NCI-H226 (cell line): ENCODE results near the gene RANBP1.
"Not testable (repeated sequence)": the region's sequence is repeated elsewhere in the genome, so short reads cannot be mapped to it uniquely, and the experiment has no call there.

Source experiments
- DNase-seq: peaks from one replicate; pipeline ENCODE4 v3.0.0-alpha.2; 2015

Gene RANBP1

DNA sequence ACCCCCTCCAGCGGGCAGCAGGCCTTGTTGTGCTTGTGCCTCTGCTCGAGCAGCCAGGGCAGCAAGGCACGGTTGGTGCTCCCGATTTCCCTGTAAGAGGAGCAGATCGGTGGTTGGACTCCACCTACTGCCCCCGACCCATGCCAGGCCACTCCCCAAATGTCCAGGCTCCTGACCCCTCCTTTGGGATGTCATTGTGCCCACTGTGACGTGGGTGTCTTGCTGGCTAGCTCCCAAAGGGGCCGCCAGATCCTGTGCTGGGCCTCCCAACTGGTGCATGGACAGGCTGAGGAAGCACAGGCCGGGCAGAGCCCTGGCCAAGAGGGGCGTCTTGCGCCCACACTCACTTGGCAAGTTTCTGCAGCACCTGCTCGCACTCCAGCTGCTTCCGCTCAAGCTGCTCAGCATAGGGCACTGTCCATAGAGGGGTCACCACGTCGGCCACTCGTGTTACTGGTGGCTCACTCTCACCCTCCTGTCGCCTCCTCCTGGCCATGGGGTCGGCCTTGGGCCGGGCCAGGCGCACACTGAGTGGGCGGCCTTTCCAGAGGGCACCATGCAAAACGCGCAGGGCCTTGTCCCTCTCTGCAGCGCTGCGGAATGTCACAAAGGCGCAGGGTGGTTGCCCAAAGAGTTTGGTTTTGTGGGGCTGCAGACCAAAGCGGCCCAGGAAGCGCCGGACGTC is at the start of gene RANBP1:
RANBP1 (plus strand) TSS at position 414 of the 685 bp plus-strand sequence; CDS start at position 495, 81 bp downstream.
- DNase-seq = no peak

DNA sequence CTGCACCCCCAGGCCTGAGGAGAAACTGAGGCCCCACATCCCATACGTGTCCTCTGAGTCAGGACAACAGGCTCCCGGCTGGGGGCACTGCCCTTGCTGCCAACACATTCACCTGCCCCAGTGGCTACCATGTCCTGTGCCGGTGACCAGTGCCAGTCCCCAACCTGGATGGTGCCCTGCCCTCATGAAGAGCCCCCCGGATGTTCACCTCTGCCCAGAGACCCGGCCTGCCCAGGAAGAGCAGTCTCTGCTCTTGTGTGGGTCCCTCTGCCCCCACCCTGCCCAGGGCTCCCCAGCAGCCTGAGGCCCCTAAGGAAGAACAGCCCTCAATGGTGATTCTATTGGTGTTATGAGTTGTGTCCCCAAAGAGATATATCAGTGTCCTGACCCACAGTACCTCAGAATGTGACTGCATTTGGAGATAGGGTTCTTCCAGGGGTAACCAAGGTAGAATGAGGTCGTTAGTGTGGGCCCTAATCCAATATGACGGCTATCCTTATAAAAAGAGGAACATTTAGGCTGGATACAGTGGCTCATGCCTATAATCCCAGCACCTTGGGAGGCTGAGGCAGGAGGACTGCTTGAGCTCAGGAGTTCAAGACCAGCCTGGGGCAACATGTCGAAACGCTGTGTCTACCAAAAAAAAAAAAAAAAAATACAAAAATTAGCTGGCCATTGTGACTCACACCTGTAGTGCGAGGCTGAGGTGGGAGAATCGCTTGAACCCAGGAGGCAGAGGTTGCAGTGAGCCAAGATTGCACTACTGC is 49.1 kb upstream of the RANBP1 start:
- no peak for DNase-seq

DNA sequence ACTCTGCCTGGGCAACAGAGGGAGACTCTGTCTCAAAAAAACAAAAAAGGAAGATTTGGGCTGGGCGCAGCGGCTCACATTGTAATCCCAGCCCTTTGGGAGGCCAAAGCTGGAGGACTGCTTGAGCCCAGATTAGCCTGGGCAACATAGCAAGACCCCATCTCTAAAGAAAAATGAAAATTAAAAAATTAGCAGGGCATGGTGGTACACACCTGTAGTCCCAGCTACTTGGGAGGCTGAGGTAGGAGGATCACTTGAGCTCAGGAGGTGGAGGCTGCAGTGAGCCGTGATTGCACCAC is 48.6 kb upstream of the RANBP1 start:
- DNase-seq = not testable (repeated sequence)

DNA sequence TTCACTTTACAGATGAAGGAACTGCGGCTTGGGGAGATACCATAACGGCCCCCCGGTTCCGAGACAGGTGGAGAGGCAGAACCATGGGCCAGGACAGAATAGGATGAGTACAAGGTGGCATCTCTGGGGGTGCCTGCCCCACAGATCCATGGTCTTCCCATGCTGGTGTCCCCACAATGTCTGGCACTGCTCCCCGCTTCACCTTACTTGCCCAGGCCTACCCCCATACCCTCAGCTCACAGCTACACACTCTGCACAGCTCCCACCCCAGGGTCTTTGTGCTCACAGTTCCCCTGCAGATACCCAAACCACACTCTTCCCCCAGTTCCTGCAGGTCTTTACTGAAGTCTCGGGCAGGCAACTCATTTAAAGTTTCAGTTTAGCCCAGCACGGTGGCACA is 47.3 kb upstream of the RANBP1 start:
- no peak for DNase-seq

DNA sequence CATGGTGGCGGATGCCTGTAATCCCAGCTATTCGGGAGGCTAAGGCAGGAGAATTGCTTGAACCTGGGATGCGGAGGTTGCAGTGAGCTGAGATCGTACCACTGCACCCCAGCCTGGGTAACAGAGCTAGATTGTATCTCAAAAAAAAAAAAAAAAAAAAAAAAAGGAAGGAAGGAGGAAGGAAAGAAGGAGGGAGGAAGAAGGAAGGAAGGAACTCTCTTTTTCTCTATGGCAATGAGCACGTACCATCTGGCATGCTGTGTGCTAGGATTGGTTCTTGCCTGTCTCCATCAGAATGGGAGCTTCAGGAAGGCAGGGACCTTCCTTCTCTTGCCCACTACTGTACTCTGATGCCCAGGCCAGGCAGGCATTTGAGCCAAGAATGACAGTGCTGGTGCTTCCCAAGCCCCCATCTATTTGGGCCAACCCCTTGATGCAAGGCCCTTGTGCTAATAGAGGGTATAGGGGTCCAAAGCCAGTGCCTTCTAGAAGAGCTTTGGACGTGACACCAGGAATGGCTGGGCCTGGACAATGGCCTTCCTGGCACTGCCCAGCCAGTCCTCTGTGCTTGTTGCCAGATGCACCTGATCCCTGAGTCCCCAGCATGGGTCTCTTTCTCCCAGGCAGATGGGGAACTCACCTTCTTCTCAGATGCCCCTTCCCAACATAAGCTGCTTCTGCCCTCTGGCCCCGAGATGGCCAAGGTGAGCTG is 46.4 kb upstream of the RANBP1 start:
- no peak for DNase-seq

DNA sequence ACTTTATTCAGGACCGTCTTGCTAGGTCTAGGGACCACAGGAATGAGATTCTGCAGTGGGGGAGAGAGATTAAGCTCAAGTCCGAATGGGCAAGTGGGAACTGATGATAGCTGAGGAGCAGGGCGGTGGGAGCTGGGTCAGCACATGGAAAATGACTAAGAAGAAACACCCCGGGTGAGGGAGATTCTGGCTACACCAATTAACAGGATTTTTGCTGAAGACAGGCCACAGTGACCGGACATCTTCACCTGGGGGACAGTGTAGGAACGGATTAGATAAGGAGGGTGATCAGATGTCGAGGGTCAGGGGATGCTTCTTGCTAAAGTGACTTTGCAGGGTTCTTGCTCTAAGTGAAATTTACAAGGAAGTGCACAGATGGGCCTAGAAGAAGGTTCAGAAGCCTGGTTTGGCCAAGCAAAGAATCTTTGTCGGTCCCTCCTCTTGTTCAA is 44.4 kb upstream of the RANBP1 start:
- no peak for DNase-seq

DNA sequence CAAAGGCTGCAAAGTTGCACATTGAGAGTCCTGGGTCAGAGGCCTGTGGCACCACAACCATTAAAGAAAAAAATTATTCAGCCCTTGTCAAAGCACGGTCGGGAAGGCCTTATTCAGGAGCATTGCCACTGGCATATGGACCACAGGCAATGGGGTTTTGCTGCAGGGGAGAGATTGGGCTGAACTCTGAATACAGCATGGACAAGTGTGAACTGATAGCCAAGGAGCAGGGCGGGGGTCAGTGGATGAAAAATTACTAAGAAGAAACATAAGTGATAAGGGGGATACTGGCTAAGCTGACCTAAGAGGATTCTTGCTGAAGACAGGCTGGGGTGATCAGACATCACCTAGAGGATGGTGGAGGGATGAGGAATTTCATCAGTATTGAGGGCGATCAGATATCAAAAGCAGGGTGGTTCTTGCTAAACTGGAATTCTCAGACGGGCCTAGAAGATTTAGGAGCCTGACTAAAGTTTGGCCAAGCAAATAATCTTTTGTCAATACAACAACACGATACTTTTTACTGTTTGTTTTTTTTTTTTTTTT is 39.2 kb upstream of the RANBP1 start:
- DNase-seq = no peak

DNA sequence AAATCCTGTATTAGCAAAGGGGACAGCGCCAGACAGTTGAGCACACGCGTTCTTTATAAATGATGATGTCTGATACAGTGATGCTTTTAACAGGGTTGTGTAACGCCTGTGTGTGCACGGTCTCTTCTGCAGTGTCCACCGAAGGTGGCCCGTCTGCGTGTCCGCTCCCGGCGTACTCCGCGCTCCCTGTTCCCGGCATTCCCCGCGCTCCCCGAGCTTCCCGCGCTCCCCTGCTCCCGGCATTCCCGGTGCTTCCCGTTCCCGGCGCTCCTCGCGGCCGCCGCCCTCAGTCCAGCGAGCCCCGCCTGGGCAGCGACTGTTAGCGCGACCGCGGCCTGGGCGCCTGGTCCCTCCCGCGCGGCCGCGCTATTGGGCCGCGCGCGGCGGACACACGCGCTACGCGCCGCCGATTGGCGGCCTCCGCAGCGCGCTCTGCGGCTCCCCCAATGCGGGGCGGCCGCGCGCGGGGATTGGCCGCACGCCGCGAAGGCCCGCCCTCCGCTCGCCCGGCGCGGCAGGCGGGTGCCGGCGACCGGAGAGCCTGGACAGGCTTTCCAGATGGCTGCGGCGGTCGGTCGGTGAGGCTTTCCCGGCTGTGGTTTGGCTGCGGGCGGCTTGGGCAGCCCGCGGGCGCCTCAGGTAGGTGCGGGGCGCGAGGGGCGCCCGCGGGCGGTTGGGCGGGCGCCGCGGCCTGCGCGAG is 36.0 kb upstream of the RANBP1 start, which contains the start of gene DGCR8:
DGCR8 (plus strand) TSS at position 497 of the 700 bp plus-strand sequence. CDS start 5,723 bp downstream, outside the sequence.
- peak; percentile 76 for DNase-seq

DNA sequence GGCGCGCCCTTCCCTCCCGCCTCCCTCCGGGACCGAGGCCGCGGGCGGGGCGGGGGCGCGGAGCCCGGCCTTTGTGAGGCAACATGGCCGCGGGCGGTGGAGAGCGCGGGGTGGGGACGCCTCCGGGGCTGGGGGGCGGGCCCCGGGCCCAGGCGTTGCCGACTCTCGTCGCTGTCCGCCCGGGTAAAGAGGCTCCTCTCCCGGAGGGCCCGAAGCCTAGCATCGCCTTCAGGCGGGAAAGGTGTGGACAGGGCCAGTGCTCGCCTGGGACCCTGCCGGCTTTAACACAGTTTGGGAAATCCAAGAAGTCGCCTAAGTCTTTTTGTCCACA is 35.5 kb upstream of the RANBP1 start:
- DNase-seq = peak; percentile 24

DNA sequence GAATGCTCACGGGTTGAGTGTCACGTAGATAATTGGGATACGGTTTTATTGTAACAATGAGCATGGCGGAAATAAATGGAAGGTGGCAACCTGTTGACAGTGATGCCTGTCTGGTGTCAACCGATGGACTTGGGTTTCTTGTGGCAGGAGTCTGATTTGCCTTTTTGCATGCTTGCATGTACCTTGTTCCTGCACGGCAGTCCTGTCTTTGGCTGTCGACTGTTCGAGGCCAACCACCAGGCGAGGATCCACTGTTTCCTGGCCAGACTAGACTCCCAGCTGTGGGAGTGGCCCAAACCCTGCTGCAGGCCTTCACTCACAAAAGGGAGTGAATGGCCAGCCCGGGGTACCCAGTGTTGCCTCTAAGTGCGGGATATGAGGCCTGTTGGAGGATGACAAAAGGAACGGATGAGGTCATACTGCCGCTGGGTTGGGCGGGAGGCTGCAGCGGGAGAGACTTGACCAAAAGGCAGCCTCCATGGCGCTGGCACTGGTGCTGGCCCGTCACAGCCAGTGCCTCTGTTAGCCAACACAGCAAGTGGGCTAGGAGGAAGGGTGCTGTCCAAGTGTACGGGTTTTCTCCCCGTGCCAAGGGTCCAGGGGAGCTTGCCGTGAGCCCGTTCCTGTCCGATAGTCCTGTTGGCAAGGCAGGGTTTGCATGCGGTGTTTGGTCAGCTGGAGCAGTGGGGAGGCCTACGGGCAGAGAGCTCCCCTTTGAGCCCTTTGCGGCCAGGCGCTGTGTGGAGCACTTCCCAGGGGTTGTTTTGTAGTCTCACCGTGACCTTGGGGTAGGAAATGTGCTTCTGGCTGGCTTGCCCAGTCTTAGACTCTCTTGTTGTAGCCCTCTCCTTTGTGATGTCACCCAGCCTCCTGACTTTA is 34.9 kb upstream of the RANBP1 start:
- DNase-seq = peak; percentile 5

DNA sequence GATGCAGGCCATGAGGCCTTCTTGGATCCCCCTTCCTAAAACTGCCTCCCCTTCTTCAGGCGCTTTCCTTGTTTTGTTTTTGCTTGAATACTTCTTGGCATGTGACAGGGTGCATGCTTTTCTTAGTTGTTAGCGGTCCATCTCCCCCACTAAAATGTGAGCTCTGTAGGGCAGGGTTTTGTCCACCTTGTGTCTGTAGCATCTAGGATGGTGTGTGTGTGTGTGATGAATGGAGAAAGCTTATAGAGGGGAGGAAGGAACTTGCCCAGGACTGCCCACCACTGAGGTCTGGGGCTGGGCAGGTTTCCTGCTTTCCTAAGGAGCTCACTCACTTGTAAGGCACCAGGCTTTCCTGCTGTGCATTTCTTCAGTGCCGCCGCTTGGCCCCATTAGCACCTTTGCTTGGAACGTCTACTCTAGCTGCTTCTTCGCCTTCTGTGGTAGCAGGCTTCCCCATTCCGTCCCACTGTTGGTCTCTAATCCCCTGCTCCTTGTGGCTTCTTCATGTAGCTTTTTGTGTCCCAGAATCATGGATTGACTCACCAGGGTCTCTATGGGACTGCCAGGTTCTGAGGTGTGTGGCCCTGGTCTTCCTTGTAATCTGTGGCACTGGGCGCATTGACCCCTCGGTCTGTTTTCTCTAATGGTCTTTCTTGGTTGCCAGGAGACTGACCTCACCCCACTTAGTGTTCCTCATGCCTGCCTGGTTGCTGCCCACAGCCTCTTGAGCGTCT is 32.6 kb upstream of the RANBP1 start:
- no peak for DNase-seq

DNA sequence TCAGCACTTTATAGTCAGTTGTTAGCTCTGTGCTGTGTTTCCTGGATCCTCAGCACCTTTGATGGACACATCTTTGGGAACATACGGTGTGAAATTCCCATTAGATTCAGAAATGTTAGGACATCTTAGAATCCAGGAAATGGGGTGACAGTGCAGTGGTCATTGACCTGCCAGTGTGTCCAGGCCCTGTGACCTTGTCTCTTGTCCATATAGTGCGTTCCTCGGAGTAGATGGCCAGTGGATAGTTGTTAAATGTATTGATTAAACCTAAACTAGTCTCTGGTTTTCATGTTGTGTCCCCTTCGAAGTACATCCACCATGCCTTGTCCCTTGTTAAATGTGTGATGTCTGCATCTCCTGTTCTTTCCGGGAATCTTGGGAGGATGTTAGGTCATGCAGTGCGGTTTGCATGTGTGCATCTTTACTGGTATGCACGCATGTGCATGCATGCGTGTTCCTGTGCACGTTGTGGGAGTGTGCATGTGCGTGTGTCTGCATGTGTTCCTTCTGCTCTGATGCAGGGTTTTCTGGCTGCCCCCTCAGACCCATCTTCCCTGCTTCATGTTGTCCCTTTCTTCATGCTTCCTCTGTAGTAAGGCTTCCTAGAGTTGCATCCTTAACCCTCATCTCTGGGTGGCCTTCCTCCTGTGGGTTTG is 31.9 kb upstream of the RANBP1 start:
- DNase-seq = no peak

DNA sequence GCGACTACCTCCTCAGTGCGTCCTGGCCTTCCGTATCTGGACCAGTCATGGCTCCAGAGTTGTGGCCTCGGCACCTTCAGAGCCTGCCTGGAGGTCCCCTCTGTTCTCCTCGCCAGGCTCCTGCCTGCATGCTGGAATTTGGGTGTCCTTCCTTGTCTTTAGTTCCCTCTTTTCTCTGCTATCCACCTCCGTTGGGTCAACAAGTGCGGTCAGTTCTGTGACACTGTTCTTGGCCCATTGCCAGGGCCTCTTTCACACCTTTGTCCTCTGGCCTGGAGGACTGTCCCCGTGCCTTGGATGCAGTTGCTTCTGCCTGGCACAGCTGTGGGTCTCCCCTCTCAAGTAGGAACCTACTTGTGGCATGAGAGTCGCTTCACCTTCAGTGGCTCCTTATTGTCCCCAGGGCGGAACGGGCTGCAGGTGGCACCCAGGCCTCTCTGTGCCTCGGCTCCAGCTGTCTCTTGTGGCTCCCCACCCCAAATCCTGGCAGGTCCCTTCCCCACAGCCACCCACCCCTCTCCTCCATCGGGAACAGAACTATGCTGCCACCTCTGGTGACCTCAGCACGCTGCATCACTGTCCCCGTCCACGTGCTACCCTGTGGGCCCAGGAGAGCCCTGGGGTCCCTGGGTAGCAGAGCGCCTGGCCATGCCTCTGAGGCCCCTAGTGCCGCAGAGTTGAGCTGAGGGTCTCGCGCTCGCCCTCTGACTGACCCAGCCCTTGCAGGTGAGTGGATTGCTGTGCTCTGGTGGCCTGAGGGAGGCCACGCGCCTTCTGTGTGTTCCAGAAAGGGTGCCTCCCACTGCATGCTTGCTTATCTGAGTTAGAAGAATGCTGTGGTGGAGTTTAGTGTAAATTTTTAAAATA is 31.1 kb upstream of the RANBP1 start:
- DNase-seq = no peak

DNA sequence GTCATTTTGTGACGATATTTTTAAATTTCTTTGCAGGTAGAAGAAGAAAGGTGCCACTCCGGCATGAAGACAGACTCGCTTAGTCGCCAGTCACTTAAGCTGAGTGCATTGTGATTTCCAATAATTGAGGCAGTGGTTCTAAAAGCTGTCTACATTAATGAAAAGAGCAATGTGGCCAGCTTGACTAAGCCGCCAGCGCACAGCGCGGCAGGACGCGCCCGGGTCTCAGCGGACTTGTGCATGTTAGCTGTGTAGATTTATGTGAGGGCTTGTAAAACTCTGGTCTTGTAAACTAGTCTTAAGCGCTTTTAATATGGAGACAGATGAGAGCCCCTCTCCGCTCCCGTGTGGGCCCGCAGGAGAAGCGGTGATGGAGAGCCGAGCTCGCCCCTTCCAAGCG is 30.3 kb upstream of the RANBP1 start:
- no peak for DNase-seq

DNA sequence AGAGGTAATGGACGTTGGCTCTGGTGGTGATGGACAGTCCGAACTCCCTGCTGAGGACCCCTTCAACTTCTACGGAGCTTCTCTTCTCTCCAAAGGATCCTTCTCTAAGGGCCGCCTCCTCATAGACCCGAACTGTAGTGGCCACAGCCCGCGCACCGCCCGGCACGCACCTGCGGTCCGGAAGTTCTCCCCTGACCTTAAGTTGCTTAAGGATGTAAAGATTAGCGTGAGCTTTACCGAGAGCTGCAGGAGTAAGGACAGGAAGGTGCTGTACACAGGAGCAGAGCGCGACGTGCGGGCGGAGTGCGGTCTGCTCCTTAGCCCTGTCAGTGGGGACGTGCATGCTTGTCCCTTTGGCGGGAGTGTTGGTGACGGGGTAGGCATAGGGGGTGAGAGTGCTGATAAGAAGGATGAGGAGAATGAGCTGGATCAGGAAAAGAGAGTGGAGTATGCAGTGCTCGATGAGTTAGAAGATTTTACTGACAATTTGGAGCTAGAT is 29.8 kb upstream of the RANBP1 start:
- DNase-seq = no peak

DNA sequence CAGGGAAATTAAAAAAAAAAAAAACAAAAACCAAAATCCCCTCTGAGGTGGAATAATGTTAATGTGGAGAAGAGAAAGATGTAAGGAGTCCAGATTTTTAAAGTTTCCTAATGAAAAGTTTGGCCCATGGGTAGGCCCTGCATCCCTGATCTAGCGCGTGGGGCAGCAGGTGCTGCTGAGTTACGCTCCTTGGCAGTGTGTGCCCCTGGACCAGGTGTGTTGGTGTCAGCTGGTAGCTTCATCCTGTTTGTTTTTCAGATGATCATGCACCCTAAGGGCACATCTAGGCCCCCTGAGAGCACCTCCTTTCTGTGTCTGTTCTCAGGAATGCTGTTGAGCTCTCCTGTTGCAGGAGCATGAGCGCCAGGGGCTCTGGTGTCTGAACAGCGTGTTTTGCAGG is 29.1 kb upstream of the RANBP1 start:
- no peak for DNase-seq

DNA sequence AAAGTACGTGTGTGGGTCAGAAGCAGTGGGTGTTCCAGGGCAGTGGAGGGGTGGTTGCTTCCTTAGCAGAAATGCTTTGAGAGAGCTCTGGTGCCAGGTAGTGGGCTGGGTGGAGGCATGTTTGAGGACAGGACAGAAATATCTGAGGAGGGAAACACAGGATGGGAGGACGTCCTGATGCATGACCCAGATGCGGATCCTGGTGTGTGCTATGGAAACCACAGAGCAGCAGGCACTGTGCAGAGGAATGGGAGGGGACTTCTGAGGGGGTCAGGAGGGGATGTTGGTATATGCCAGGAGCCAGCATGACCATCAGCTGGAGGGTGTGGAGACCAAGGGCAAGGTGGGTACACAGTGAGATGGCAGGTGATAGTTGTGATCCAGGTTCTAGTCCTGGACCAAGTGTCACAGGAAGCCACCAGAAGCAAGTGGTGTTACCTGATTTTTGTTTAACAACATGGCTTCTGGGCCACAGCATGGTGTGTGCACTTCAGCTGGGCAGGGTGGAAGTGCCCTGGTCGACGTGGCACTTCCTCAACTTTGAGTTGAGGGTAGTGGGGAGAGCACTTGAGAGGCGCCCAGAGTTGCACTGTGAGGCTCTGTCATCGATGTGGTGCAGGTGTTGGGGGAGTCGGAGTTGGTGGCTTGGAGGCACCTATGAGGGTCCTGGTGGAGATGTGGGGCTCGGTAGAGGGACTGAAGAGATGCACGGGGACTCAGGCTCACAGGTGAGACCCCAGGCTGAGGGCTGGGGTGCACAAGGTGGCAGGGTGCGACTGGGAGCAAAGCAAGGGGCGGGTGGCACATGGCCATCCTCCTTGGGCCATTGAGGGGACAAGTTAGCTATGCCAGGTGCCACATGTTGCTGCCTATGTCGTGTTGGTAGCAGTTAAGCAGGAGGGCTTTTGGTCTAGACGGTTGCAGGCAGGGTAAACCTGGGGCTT is 28.3 kb upstream of the RANBP1 start:
- no peak for DNase-seq

DNA sequence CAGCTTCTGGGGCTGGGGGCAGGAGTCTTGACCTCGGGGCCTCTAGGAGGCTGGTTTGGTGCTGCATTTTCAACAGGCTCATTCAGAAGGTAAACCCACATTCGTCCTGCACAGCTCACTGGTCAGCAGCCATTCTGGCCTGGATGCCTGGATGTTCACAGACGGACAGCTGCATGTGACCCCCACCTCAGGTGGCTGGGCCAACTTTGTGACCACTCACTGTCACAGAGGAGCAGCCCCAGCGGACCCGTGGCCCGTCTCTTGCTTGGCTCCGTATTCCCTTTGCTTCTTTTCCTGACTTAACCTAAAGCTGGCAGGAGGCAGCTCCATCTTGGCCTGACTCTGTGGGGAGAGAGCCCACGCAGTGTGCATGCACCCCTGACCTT is 27.6 kb upstream of the RANBP1 start:
- DNase-seq = no peak
